SU-DHL-6 (cell line): Measurements from ENCODE around the gene CENPS.

Experiments used
- CTCF ChIP-seq: fragments of 200-600 bp; sonication (generic); IDR thresholded peaks from one replicate; pipeline ENCODE4 v1.5.1; 2017; ENCODE audit warnings: antibody characterized with exemption, mild to moderate bottlenecking, low read length, moderate library complexity; ENCODE audit not compliant: insufficient read depth, poor library complexity, severe bottlenecking
- EZH2phosphoT487 ChIP-seq: fragments of 200-600 bp; sonication (generic), shearing (Covaris generic); conservative IDR thresholded peaks from 2 replicates; pipeline ENCODE4 v1.6.1; 2018; ENCODE audit warnings: mild to moderate bottlenecking, antibody characterized with exemption, low read length, moderate library complexity, mixed read lengths

GRCh38 chr1:10449751-10450150 lies 19.5 kb downstream of the CENPS start, which contains the start of gene CORT:
- TF ChIP-seq CTCF (no peak), EZH2phosphoT487 (no peak)
